ENCODE results near the gene CABP1.

DNA sequence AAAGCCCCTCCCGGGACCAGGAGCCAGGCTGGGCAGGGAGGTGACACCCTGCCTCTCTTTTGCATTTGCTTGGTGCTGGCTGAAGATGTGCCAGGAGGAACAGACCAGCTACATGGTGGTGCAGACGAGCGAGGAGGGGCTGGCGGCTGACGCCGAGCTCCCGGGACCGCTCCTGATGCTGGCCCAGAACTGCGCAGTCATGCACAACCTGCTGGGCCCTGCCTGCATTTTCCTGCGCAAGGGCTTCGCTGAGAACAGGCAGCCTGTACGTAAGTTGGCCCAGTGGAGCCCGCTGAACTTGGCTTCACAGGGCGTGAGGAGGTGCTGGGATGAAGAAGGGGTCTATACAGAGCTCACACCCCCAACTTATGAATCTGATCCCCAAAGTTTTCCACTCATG, 15.6 kb downstream of the CABP1 start:
- no peak for TF ChIP-seq EZH2 (IDR thresholded peaks at IDR 0.05; ENCODE audit: borderline replicate concordance, low read length)
- no peak for TF ChIP-seq CTCF (IDR thresholded peaks at IDR 0.05; ENCODE audit: low read length)

Measured in OCI-LY1 (cell line).